Measurements from ENCODE around the gene CIC.

GRCh38 chr19:42276284-42276683, 7.2 kb downstream of the CIC start:
- TF ChIP-seq, protein P1, sequence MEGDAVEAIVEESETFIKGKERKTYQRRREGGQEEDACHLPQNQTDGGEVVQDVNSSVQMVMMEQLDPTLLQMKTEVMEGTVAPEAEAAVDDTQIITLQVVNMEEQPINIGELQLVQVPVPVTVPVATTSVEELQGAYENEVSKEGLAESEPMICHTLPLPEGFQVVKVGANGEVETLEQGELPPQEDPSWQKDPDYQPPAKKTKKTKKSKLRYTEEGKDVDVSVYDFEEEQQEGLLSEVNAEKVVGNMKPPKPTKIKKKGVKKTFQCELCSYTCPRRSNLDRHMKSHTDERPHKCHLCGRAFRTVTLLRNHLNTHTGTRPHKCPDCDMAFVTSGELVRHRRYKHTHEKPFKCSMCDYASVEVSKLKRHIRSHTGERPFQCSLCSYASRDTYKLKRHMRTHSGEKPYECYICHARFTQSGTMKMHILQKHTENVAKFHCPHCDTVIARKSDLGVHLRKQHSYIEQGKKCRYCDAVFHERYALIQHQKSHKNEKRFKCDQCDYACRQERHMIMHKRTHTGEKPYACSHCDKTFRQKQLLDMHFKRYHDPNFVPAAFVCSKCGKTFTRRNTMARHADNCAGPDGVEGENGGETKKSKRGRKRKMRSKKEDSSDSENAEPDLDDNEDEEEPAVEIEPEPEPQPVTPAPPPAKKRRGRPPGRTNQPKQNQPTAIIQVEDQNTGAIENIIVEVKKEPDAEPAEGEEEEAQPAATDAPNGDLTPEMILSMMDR (IDR thresholded peaks at IDR 0.05), result no peak
- TF ChIP-seq ZFX (IDR thresholded peaks at IDR 0.05; ENCODE audit: borderline replicate concordance), result no peak
